Ishikawa (cell line): ENCODE results near the gene CALML4.

Experiments
- CEBPB ChIP-seq: IDR thresholded peaks from 2 replicates; pipeline ENCODE4 v1.6.1; 2012
- CREB1 ChIP-seq: IDR thresholded peaks from 2 replicates; pipeline ENCODE4 v1.6.1; 2012; ENCODE audit warnings: low read depth
- EGR1 ChIP-seq: IDR thresholded peaks from 2 replicates; pipeline ENCODE4 v1.6.1; 2012
- EP300 ChIP-seq: IDR thresholded peaks from 2 replicates; pipeline ENCODE4 v1.6.1; 2012; ENCODE audit warnings: borderline replicate concordance
- FOXM1 ChIP-seq: IDR thresholded peaks from 2 replicates; pipeline ENCODE4 v1.6.1; 2012; ENCODE audit warnings: low read depth, borderline replicate concordance
- MAX ChIP-seq: IDR thresholded peaks from 2 replicates; pipeline ENCODE4 v1.6.1; 2012
- NFIC ChIP-seq: IDR thresholded peaks from 2 replicates; pipeline ENCODE4 v1.6.1; 2012
- RAD21 ChIP-seq: IDR thresholded peaks from 2 replicates; pipeline ENCODE4 v1.6.1; 2012; ENCODE audit warnings: low read depth
- REST ChIP-seq: IDR thresholded peaks from 2 replicates; pipeline ENCODE4 v1.6.1; 2012; ENCODE audit warnings: low read depth, mild to moderate bottlenecking
- TAF1 ChIP-seq: IDR thresholded peaks from 2 replicates; pipeline ENCODE4 v1.6.1; 2012; ENCODE audit warnings: low read depth, mild to moderate bottlenecking
- TCF12 ChIP-seq: IDR thresholded peaks from 2 replicates; pipeline ENCODE4 v1.6.1; 2012; ENCODE audit warnings: low read depth
- TEAD4 ChIP-seq: IDR thresholded peaks from 2 replicates; pipeline ENCODE4 v1.6.1; 2012
- USF1 ChIP-seq: IDR thresholded peaks from 2 replicates; pipeline ENCODE4 v1.6.1; 2012
- YY1 ChIP-seq: IDR thresholded peaks from 2 replicates; pipeline ENCODE4 v1.6.1; 2012; ENCODE audit warnings: low read depth
- ZBTB7A ChIP-seq: IDR thresholded peaks from 2 replicates; pipeline ENCODE4 v1.6.1; 2012; ENCODE audit warnings: low read depth

CALML4 gene

GRCh38 chr15:68209272-68209671 lies 4.1 kb upstream of the CALML4 start:
- no peak for TF ChIP-seq USF1
- no peak for TF ChIP-seq EP300
- no peak for TF ChIP-seq NFIC
- no peak for TF ChIP-seq CEBPB
- TF ChIP-seq REST: no peak
- TF ChIP-seq ZBTB7A: no peak

GRCh38 chr15:68208636-68209240 lies 3.6 kb upstream of the CALML4 start:
- TF ChIP-seq TEAD4 (no peak), FOXM1 (no peak), YY1 (no peak), EP300 (no peak), EGR1 (no peak), REST (no peak), NFIC (no peak), MAX (no peak), USF1 (no peak), TAF1 (no peak), RAD21 (no peak), CEBPB (no peak), ZBTB7A (no peak), TCF12 (no peak)

GRCh38 chr15:68208136-68208535 lies 3.0 kb upstream of the CALML4 start:
- TF ChIP-seq EP300 (no peak), NFIC (no peak), ZBTB7A (no peak), FOXM1 (no peak), MAX (no peak), REST (no peak), YY1 (no peak), CEBPB (no peak), EGR1 (no peak), USF1 (no peak), TCF12 (no peak), RAD21 (no peak), TEAD4 (no peak), CREB1 (no peak), TAF1 (no peak)

GRCh38 chr15:68207176-68207935 lies 2.2 kb upstream of the CALML4 start:
- TF ChIP-seq EGR1 (no peak), ZBTB7A (no peak), FOXM1 (no peak), USF1 (no peak), EP300 (no peak), REST (no peak), YY1 (no peak), RAD21 (no peak), MAX (no peak), TCF12 (no peak), CREB1 (no peak), CEBPB (no peak), TEAD4 (no peak), NFIC (no peak), TAF1 (no peak)
